ENCODE data around the gene ARL4A.
"Not testable (repeated sequence)": the region's sequence is repeated elsewhere in the genome, so short reads cannot be mapped to it uniquely, and the experiment has no call there.

The ARL4A gene, protein sequence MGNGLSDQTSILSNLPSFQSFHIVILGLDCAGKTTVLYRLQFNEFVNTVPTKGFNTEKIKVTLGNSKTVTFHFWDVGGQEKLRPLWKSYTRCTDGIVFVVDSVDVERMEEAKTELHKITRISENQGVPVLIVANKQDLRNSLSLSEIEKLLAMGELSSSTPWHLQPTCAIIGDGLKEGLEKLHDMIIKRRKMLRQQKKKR

DNA sequence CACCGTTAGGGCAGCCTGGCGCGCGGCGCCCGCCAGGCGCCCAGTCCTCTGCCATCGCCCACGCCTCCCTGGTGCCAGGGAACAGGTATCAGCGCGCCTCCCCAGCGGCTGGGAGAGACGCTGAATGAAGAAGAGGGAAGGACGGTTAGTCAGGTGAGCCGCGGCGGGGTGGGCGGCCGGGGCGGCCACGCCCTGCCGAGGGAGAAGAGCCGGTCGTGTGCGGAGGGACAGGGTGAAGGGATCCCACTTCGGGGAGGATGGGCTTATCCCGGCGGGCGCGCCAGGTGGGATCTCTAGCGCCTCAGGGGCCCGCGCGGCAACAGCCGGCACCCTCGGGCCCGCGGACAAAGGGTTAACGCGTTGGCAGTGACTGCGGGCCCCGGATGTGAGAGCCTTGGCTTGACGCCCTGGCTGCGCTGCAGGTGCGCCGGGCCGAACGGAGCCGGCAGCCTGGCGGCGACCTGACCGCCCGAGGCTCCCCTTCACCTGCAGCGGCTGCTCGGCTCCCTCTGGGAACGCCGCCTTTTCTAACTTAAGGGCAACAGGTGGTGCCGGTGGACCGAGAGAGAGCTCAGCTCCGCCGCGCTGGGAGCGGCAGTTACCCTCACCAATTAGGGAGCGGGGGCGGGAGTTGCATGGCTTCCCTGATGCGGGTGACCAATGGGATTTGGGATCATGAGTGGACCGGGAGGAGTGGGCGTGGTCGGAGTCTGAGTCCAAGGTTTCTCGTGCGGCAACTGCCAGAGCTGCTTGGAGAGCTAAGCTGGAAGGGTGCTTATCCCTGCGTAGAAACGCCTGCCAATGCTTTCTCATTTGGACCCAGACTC lies at the start of gene ARL4A:
ARL4A (plus strand) TSS at position 743 of the 827 bp plus-strand sequence. CDS start 622 bp downstream, outside the sequence.
- H3K4me1 ChIP-seq (ENCODE audit: control insufficient read depth, insufficient read depth, low read length, unreplicated experiment) = peaks cover 15% of the 10 kb centered on the region
- H3K79me2 ChIP-seq (ENCODE audit: control insufficient read depth, insufficient read depth, low read length, unreplicated experiment) = peaks cover 31% of the 10 kb centered on the region
- peak within 1 kb of the TSS; percentile 82 for H3K4me3 ChIP-seq (ENCODE audit: low read depth, low read length)

DNA sequence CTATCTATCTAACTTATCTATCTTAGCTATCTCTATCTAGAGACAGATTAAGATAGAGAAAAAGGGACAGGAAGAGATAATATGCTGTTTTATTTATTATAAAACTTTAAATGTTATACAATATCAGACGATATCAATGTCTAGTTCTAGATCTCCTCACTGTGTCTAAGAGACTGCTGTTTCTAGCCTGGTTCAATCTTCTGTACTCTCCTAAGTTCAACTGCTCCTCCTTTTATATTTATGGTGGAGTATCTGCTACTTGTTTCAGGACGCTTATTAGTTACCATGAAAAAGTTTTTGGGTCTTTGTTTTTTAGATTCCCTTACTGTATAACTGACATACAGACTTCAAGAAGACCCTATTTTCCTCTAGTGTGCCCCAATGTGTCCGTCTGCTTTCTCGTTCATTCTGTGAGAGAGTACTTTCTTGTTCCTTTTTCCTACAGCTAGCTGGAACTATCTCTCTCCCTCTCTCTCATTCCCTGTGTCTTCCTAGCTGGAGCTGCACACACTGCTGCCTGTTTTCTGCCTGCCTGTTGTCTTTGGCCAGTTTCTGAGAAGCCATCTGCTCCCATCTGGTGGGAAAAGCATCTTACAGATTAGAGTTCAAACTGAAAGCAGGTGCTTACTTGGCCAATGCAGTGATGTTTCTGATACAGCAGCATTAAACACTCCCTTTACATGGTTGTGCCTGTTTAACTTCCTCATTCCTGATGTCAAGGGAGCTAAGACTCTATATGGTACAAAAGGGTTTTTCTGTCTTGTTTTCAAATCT lies 49.4 kb upstream of the ARL4A start:
- Histone ChIP-seq H3K4me1 (ENCODE audit: control insufficient read depth, insufficient read depth, low read length, unreplicated experiment) (no peaks in the 10 kb centered on the region), H2AFZ (ENCODE audit: low read length, unreplicated experiment) (peak overlapping the region; percentile 26), H3K27me3 (ENCODE audit: insufficient read depth, low read length) (no peaks in the 10 kb centered on the region), H3K27ac (ENCODE audit: low read depth, low read length) (no peak overlapping the region), H3K36me3 (ENCODE audit: insufficient read depth, low read length) (no peaks in the 10 kb centered on the region), H3K79me2 (ENCODE audit: control insufficient read depth, insufficient read depth, low read length, unreplicated experiment) (no peaks in the 10 kb centered on the region), H3K4me3 (ENCODE audit: low read depth, low read length) (peak overlapping the region; percentile 20; the same call in 1 of the 2 replicates)

More for the DNA sequence above, at the start of gene ARL4A:
- Histone ChIP-seq H3K27me3 (ENCODE audit: insufficient read depth, low read length) (no peaks in the 10 kb centered on the region), H2AFZ (ENCODE audit: low read length, unreplicated experiment) (peak within 1 kb of the TSS; percentile 94), H3K27ac (ENCODE audit: low read depth, low read length) (peak within 1 kb of the TSS; percentile 75), H3K36me3 (ENCODE audit: insufficient read depth, low read length) (no peaks in the 10 kb centered on the region)

DNA sequence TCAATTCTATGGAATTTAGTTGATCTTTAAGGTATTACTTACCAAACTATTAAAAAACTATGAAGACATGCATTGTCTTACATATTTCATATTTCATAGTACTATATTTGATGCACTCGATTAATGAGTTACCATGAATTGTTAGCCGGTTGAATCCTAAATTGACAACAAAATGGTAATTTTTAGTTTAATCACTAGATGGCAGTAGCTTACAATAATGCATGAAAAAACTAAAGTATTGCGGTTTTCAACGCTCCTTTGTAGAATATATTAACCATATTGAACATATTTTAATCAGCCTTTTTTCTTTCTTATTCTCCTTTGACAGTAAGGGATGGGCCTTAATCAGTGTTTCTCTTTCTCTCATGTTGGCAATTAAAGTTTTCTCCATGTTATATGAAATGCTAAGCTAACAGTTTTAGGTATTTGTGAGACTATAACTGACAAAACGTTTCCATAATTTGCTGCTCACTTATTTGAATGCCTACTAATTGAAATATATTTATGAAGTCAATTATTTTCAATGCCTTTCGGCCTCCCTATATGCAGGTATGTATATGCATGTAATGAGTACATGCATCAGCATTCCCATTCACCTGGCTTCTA lies 48.5 kb upstream of the ARL4A start:
- no peak overlapping the region for H3K27ac ChIP-seq (ENCODE audit: low read depth, low read length)
- no peaks in the 10 kb centered on the region for H3K27me3 ChIP-seq (ENCODE audit: insufficient read depth, low read length)
- no peak overlapping the region for H2AFZ ChIP-seq (ENCODE audit: low read length, unreplicated experiment)
- no peaks in the 10 kb centered on the region for H3K4me1 ChIP-seq (ENCODE audit: control insufficient read depth, insufficient read depth, low read length, unreplicated experiment)
- H3K36me3 ChIP-seq (ENCODE audit: insufficient read depth, low read length) = no peaks in the 10 kb centered on the region
- no peaks in the 10 kb centered on the region for H3K79me2 ChIP-seq (ENCODE audit: control insufficient read depth, insufficient read depth, low read length, unreplicated experiment)
- no peak overlapping the region for H3K4me3 ChIP-seq (ENCODE audit: low read depth, low read length)

DNA sequence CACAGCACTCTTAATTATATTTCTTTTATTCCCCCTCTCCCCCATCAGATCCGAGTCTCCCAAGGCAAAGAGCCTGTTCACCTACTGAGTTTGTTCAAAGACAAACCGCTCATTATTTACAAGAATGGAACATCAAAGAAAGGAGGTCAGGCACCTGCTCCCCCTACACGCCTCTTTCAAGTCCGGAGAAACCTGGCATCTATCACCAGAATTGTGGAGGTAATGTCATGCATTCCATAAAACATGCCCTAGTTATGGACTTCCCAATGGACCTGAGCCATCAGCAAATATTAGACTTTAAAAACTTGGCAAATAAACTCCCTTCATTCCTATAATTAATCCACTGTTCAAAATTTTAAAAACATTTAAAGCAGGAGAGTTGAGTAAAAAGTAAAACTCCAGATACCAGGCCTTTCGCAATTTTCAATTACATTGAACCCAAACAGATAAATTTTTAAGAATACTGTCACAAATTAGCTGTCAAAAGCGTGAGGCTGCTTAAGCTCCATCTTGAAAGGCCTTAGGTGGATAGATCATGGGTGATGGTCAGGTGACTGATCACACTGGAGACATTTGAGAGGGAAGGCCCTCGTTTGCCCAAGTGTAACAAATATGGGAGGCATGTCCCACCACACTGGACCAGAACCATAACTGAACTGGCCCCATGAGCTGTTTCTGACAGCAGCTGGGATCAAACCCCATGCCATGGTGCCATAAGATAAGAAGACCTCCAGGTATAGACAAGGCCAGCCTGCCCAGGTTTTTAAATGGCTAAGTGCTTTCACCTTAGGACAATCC lies 46.9 kb upstream of the ARL4A start:
- H2AFZ ChIP-seq (ENCODE audit: low read length, unreplicated experiment) = no peak overlapping the region
- H3K4me1 ChIP-seq (ENCODE audit: control insufficient read depth, insufficient read depth, low read length, unreplicated experiment) = no peaks in the 10 kb centered on the region
- H3K27me3 ChIP-seq (ENCODE audit: insufficient read depth, low read length) = no peaks in the 10 kb centered on the region
- H3K4me3 ChIP-seq (ENCODE audit: low read depth, low read length) = no peak overlapping the region
- H3K27ac ChIP-seq (ENCODE audit: low read depth, low read length) = no peak overlapping the region
- H3K36me3 ChIP-seq (ENCODE audit: insufficient read depth, low read length) = no peaks in the 10 kb centered on the region
- H3K79me2 ChIP-seq (ENCODE audit: control insufficient read depth, insufficient read depth, low read length, unreplicated experiment) = no peaks in the 10 kb centered on the region

DNA sequence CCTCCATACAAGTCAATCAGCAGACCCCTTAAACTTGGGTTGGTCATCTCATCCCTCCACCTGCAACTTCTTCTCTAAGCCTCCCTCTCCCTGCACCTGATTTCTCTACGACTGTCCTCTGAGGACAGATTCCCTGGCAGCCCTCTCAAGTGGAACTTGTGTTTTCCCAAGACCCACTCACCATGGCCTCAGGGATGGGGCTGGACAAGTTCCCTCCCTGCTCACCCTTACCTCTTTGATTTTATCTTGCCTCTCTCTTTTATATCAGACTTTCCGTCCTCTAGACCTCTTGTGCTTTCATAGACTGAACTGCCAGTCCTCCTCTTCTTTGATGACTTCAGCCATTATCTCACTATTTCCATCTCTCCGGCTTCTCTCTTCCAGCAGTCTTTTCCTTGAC lies 46.2 kb upstream of the ARL4A start:
- no peaks in the 10 kb centered on the region for H3K4me1 ChIP-seq (ENCODE audit: control insufficient read depth, insufficient read depth, low read length, unreplicated experiment)
- H3K79me2 ChIP-seq (ENCODE audit: control insufficient read depth, insufficient read depth, low read length, unreplicated experiment) = no peaks in the 10 kb centered on the region
- H3K36me3 ChIP-seq (ENCODE audit: insufficient read depth, low read length) = no peaks in the 10 kb centered on the region
- no peak overlapping the region for H3K4me3 ChIP-seq (ENCODE audit: low read depth, low read length)
- H3K27me3 ChIP-seq (ENCODE audit: insufficient read depth, low read length) = no peaks in the 10 kb centered on the region
- H2AFZ ChIP-seq (ENCODE audit: low read length, unreplicated experiment) = no peak overlapping the region
- H3K27ac ChIP-seq (ENCODE audit: low read depth, low read length) = no peak overlapping the region

DNA sequence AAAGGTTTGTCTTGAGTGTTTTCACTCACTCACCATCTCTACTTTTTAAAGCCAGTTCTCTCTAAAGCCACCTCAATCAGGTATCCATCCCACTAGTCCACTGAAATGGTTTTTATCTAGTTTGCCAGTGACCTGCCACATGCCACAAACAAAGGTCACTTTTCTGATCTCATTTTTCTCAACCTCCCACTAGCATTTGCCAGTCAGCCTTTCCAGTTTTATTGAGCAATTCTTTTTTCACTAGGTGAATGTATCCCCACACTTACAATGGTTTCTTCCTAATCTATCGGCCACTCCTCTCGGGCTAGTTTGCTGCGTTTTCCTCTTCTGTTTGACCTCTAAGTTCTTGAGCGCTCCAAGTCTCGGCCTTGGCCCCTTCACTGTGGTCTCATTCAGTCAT lies 44.9 kb upstream of the ARL4A start:
- peaks cover 6% of the 10 kb centered on the region for H3K4me1 ChIP-seq (ENCODE audit: control insufficient read depth, insufficient read depth, low read length, unreplicated experiment)
- H3K79me2 ChIP-seq (ENCODE audit: control insufficient read depth, insufficient read depth, low read length, unreplicated experiment) = no peaks in the 10 kb centered on the region
- no peaks in the 10 kb centered on the region for H3K27me3 ChIP-seq (ENCODE audit: insufficient read depth, low read length)
- no peak overlapping the region for H3K4me3 ChIP-seq (ENCODE audit: low read depth, low read length)
- no peaks in the 10 kb centered on the region for H3K36me3 ChIP-seq (ENCODE audit: insufficient read depth, low read length)
- no peak overlapping the region for H2AFZ ChIP-seq (ENCODE audit: low read length, unreplicated experiment)
- no peak overlapping the region for H3K27ac ChIP-seq (ENCODE audit: low read depth, low read length)

DNA sequence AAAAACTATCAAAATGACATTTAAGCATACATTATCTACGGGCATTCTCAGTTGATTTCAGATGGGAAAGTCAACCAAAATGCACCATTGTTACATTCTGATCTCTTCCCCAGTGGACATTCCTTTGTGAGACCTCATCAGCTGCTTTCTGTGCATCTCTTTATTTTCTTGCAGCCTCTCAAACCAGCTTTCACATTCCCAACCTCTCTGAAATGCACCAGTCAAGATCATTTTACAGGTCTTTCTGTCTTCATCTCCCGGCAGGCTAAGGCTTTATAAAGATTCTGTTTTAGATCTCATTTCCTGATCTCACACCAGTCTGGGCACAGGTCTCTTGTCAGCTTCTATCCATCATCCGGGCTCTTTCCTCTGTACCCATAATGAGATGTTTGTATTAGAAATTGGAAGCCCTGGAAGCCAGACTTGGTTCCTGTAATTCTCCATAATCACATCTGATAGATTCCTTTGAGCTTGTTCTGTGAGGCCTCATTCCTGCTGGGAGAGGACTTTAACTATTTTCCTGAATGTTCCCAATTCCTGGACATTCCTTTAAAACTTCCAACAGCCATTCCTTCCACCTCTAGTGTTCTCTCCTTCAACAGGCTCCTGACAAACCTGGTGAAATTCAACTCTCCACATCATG lies 44.3 kb upstream of the ARL4A start:
- Histone ChIP-seq H3K27ac (ENCODE audit: low read depth, low read length) (no peak overlapping the region), H3K27me3 (ENCODE audit: insufficient read depth, low read length) (no peaks in the 10 kb centered on the region), H3K4me1 (ENCODE audit: control insufficient read depth, insufficient read depth, low read length, unreplicated experiment) (peaks cover 11% of the 10 kb centered on the region), H3K4me3 (ENCODE audit: low read depth, low read length) (no peak overlapping the region), H3K36me3 (ENCODE audit: insufficient read depth, low read length) (no peaks in the 10 kb centered on the region), H2AFZ (ENCODE audit: low read length, unreplicated experiment) (no peak overlapping the region), H3K79me2 (ENCODE audit: control insufficient read depth, insufficient read depth, low read length, unreplicated experiment) (no peaks in the 10 kb centered on the region)

DNA sequence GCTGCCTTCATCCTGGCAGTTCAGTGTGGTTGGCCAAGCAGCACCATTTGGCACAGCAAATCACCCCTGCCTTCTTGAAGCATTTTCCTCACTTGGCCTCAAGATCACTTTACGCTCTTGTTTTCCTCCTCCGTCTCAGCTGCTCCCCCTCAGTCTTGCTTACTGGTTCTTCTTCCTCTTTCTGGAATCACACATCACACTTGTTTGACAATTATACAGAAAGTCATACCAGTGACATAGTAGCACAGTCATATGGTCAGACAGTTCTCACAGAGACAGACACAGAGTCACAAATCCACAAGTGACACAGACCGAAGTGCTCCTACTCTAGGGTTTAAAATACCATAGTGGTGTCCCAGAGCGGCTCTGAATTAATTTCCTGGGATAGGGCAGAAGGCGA lies 43.8 kb upstream of the ARL4A start:
- H3K27ac ChIP-seq (ENCODE audit: low read depth, low read length) = no peak overlapping the region
- peaks cover 15% of the 10 kb centered on the region for H3K4me1 ChIP-seq (ENCODE audit: control insufficient read depth, insufficient read depth, low read length, unreplicated experiment)
- no peak overlapping the region for H3K4me3 ChIP-seq (ENCODE audit: low read depth, low read length)
- H3K27me3 ChIP-seq (ENCODE audit: insufficient read depth, low read length) = no peaks in the 10 kb centered on the region
- H3K79me2 ChIP-seq (ENCODE audit: control insufficient read depth, insufficient read depth, low read length, unreplicated experiment) = no peaks in the 10 kb centered on the region
- no peaks in the 10 kb centered on the region for H3K36me3 ChIP-seq (ENCODE audit: insufficient read depth, low read length)
- no peak overlapping the region for H2AFZ ChIP-seq (ENCODE audit: low read length, unreplicated experiment)

DNA sequence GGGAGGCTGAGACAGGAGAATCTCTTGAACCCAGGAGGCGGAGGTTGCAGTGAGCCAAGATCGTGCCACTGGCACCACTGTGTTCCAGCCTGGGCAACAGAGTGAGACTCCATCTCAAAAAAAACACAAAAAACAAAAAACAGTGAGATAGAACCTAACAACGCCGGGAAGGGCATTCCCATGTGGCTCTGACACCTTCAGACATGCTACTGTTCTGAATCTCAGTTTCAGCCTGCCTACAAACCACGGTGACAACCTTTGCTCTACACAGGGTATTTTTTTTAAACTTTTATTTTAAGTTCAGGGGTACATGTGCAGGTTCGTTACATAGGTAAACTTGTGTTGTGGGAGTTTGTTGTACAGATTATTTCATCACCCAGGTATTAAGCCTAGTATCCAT lies 42.2 kb upstream of the ARL4A start:
- H2AFZ ChIP-seq (ENCODE audit: low read length, unreplicated experiment); H3K79me2 ChIP-seq (ENCODE audit: control insufficient read depth, insufficient read depth, low read length, unreplicated experiment); H3K4me3 ChIP-seq (ENCODE audit: low read depth, low read length); H3K36me3 ChIP-seq (ENCODE audit: insufficient read depth, low read length); H3K27me3 ChIP-seq (ENCODE audit: insufficient read depth, low read length); H3K27ac ChIP-seq (ENCODE audit: low read depth, low read length): not testable (repeated sequence)
- H3K4me1 ChIP-seq (ENCODE audit: control insufficient read depth, insufficient read depth, low read length, unreplicated experiment) = peaks cover 22% of the 10 kb centered on the region

Data from ACC112 (cell line).